ENCODE results near the gene NFE2L2. TPM values are rescaled to one million over a fixed set of nuclear protein-coding genes. Genes with fewer than 3 reads are reported as not detected.

Gene NFE2L2
- polyA plus RNA-seq, 1 of the 3 experiments (the other 2 are of a cell fraction), result 40.9 TPM

- no peaks in the 10 kb centered on the region for H3K79me2 ChIP-seq (ENCODE audit: insufficient read depth)
- 86% methylated on average over 1 of the region's 1 CpG for WGBS (ENCODE audit: low lambda C conversion rate)
- no peak overlapping the region for H3K4me2 ChIP-seq
- H3K4me3 ChIP-seq (ENCODE audit: low read depth in 2 of 2, low read length in 1 of 2), result no peak overlapping the region
- TF ChIP-seq FOXJ3 (CRISPR knock-in tag; IDR thresholded peaks at IDR 0.05) (no peak), RXRA (IDR thresholded peaks at IDR 0.05; ENCODE audit: borderline replicate concordance, low read depth) (no peak), EP300 (IDR thresholded peaks at IDR 0.05; ENCODE audit: borderline replicate concordance in 1 of 2, low read depth in 1 of 2, low read length in 1 of 2) (no peak)
- ChIA-PET CTCF (interaction anchor here (1.0 to 1.7 kb wide), 2 partner anchors 25 to 123 kb away, joined by 3 to 5 read pairs; no protein-coding TSS in a partner anchor), POLR2A (no interaction called here)
- H3K27ac ChIP-seq (ENCODE audit: low read depth in 2 of 2, low read length in 1 of 2), result no peak overlapping the region
- H3K36me3 ChIP-seq (replicated peaks in 1 of 2; ENCODE audit: control insufficient read depth in 1 of 2, insufficient read depth in 2 of 2, low read length in 1 of 2), result peaks cover 0 to 5% of the 10 kb centered on the region in 2 experiments
- no peak for DNase-seq
- peaks cover 2 to 4% of the 10 kb centered on the region in 2 experiments; a peak in 2 of 4 replicates for H3K4me1 ChIP-seq (ENCODE audit: control insufficient read depth in 1 of 2, insufficient read depth in 2 of 2, low read depth in 1 of 2, low read length in 1 of 2)
- no peak overlapping the region for H3K9ac ChIP-seq
- H3K9me2 ChIP-seq, result no peaks in the 10 kb centered on the region
- no peaks in the 10 kb centered on the region for H3K27me3 ChIP-seq (ENCODE audit: insufficient read depth)
- H2AFZ ChIP-seq (ENCODE audit: low read depth), result no peak overlapping the region
- no peaks in the 10 kb centered on the region for H3K9me3 ChIP-seq
- no peaks in the 10 kb centered on the region for H4K20me1 ChIP-seq (ENCODE audit: insufficient read depth)
- no peaks in the 10 kb centered on the region for H3F3A ChIP-seq (replicated peaks; ENCODE audit: insufficient read depth)
Measured at GRCh38 chr2:177287814-177288213, 23.3 kb upstream of the NFE2L2 start.

- WGBS (ENCODE audit: low lambda C conversion rate), result 92% methylated on average over 2 of the region's 2 CpGs
- no peak for TF ChIP-seq GABPA (IDR thresholded peaks at IDR 0.05; ENCODE audit: low read depth)
- TF ChIP-seq ZBTB33 (IDR thresholded peaks at IDR 0.05; ENCODE audit: borderline replicate concordance, low read depth), result no peak
- TF ChIP-seq EZH2phosphoT487 (IDR thresholded peaks at IDR 0.05; ENCODE audit: borderline replicate concordance, low read depth), result no peak
- no peak for TF ChIP-seq PBX3 (IDR thresholded peaks at IDR 0.05)
- TF ChIP-seq USF1 (IDR thresholded peaks at IDR 0.05; ENCODE audit: borderline replicate concordance, low read depth), result no peak
- no peak for TF ChIP-seq FOXJ3 (CRISPR knock-in tag; IDR thresholded peaks at IDR 0.05)
- no peak for TF ChIP-seq TEAD4 (IDR thresholded peaks at IDR 0.05; ENCODE audit: borderline replicate concordance, insufficient read depth)
- TF ChIP-seq RAD21 (IDR thresholded peaks at IDR 0.05; ENCODE audit: low read length), result no peak
- no peak for TF ChIP-seq MAX (IDR thresholded peaks at IDR 0.05; ENCODE audit: low read depth)
- no peak for TF ChIP-seq FOXM1 (IDR thresholded peaks at IDR 0.05; ENCODE audit: low read depth)
- TF ChIP-seq IRF3 (IDR thresholded peaks at IDR 0.05; ENCODE audit: low read depth, low read length), result no peak
- no peak for TF ChIP-seq MEF2A (IDR thresholded peaks at IDR 0.05; ENCODE audit: borderline replicate concordance, low read depth)
- no peak overlapping the region for H3K27ac ChIP-seq (ENCODE audit: low read depth in 2 of 2, low read length in 1 of 2)
- no peaks in the 10 kb centered on the region for H3K79me2 ChIP-seq (ENCODE audit: insufficient read depth)
- H3K9me3 ChIP-seq, result no peaks in the 10 kb centered on the region
- peaks cover 4 to 14% of the 10 kb centered on the region in 2 experiments; a peak in 2 of 4 replicates for H3K4me1 ChIP-seq (ENCODE audit: control insufficient read depth in 1 of 2, insufficient read depth in 2 of 2, low read depth in 1 of 2, low read length in 1 of 2)
- no peaks in the 10 kb centered on the region for H3F3A ChIP-seq (replicated peaks; ENCODE audit: insufficient read depth)
- no peak for DNase-seq
- H3K9ac ChIP-seq, result no peak overlapping the region
- ChIA-PET POLR2A (no interaction called here), CTCF (interaction anchor here (0.7 to 1.8 kb wide), 6 partner anchors 10 to 121 kb away, joined by 3 to 11 read pairs (median 4); no protein-coding TSS in a partner anchor)
- H3K4me2 ChIP-seq, result no peak overlapping the region
- H3K27me3 ChIP-seq (ENCODE audit: insufficient read depth), result no peaks in the 10 kb centered on the region
- H3K4me3 ChIP-seq (ENCODE audit: low read depth in 2 of 2, low read length in 1 of 2), result no peak overlapping the region
- H3K9me2 ChIP-seq, result no peaks in the 10 kb centered on the region
- H3K36me3 ChIP-seq (replicated peaks in 1 of 2; ENCODE audit: control insufficient read depth in 1 of 2, insufficient read depth in 2 of 2, low read length in 1 of 2), result peaks cover 0 to 5% of the 10 kb centered on the region in 2 experiments
- no peak overlapping the region for H2AFZ ChIP-seq (ENCODE audit: low read depth)
- no peaks in the 10 kb centered on the region for H4K20me1 ChIP-seq (ENCODE audit: insufficient read depth)
Measured at GRCh38 chr2:177285892-177286715, 21.6 kb upstream of the NFE2L2 start.
